Cardiac fibroblast (primary cell): Measurements from ENCODE around the gene CDH13.

ENCODE experiments used
- DNase-seq, 2 donors: peaks; one replicate each; pipeline versions ENCODE4 v3.0.0 to v3.0.0-alpha.2; 2010; ENCODE audit warnings: low read depth in 2 of 2
- H3K4me3 ChIP-seq, 2 donors: replicated peaks in 1 of 2; 1 replicate in 1 of 2; 2 replicates in 1 of 2; pipeline ENCODE4 v1.5.1; 2011; ENCODE audit warnings: low read depth in 2 of 2, low read length in 2 of 2, mild to moderate bottlenecking in 2 of 2, moderate library complexity in 1 of 2
- TF ChIP-seq, protein P1 (sequence below): IDR thresholded peaks from one replicate; pipeline ENCODE4 v1.5.1; 2011; ENCODE audit warnings: low read depth, mild to moderate bottlenecking, low read length, inconsistent platforms

CDH13 gene

DNA sequence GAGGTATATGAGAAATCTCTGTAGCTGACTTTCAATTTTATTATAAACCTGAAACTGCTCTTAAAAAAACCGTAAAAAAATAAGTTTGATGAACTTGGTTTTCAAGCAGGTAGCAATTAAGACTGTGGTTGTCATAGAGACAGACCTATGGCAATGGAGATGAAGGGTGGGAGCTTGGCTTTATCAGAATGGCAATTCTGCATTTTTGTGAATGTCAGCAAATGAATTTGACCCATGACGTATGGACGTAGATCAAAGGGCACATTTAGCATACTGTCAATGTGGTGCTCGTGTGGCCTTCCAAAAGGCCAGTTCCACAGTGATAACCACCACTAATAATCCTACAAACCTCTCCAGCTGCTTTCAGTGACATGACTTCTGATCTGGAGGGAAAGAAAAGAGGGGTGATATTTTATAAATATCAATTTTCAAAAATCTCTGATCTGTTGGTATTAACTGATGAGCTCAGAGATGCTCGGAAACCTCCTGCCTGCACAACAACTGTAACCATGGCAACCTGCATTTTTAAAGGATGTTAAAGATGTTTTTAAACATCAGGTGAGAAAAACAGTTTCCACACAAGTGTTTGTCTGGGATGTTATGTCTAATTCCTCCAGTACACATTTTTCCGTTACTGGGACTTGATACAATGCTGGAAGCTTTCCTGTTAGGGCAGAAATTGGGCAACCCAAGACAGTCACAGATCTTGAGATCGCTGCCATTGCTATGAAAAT is 533.7 kb downstream of the CDH13 start:
- no peak overlapping the region for H3K4me3 ChIP-seq
- TF ChIP-seq, protein P1, sequence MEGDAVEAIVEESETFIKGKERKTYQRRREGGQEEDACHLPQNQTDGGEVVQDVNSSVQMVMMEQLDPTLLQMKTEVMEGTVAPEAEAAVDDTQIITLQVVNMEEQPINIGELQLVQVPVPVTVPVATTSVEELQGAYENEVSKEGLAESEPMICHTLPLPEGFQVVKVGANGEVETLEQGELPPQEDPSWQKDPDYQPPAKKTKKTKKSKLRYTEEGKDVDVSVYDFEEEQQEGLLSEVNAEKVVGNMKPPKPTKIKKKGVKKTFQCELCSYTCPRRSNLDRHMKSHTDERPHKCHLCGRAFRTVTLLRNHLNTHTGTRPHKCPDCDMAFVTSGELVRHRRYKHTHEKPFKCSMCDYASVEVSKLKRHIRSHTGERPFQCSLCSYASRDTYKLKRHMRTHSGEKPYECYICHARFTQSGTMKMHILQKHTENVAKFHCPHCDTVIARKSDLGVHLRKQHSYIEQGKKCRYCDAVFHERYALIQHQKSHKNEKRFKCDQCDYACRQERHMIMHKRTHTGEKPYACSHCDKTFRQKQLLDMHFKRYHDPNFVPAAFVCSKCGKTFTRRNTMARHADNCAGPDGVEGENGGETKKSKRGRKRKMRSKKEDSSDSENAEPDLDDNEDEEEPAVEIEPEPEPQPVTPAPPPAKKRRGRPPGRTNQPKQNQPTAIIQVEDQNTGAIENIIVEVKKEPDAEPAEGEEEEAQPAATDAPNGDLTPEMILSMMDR: no peak
- DNase-seq: no peak

DNA sequence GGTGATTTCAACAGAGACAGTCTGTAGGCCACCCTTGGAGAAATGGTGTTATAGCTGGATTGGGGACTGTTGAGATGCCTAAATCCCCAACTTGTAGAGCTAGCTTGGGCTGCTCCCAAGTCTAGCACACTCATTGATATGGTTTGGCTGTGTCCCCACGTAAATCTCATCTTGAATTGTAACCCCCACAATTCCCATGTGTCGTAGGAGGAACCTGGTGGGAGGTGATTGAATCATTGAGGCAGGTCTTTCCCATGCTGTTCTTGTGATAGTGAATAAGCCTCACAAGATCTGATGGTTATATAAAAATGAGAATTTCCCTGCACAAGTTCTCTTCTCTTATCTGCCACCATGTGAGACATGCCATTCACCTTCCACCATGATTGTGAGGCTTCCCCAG is 536.0 kb downstream of the CDH13 start:
- TF ChIP-seq, protein P1: no peak
- no peak overlapping the region for H3K4me3 ChIP-seq
- no peak for DNase-seq

DNA sequence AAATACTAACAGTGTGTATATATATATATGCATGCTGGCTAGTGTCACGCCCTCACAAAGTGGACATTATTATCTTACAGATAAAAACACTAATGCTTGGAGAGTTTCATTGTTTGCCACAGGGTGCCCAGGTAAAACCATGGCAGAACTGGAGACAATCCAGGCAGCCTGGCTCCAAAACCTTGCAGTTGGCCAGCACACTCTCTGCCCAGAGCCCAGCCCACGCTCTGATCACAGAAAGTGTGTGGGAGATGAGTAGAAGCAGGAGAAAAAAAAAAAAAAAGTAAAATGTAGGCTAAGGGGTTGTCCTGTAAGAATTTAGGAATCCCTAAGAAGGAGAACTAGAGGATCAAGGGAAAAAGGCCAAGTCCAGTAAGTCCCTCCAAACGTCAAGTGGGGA is 538.0 kb downstream of the CDH13 start:
- TF ChIP-seq, protein P1: no peak

DNA sequence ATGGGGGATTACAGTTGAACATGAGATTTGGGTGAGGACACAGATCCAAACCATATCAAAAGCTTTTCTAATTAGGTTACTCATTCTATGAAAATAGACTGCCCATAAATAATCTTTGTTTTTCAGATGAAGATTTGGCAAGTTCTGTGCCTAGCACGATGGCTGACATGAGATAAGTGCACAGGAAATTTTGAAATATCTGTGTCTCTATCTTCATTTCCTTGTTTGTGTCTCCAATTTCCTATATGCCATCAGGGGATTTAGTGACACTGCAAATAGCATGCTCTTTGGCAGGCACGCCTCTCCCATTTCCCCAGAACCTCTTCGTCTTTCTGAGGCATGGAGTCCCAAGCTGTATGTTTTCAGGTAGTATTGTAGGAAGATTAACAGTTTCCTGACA is 544.6 kb downstream of the CDH13 start:
- no peak for DNase-seq
- H3K4me3 ChIP-seq: no peak overlapping the region
- TF ChIP-seq, protein P1: no peak

More for the DNA sequence above, 538.0 kb downstream of the CDH13 start:
- H3K4me3 ChIP-seq: no peak overlapping the region
- no peak for DNase-seq

DNA sequence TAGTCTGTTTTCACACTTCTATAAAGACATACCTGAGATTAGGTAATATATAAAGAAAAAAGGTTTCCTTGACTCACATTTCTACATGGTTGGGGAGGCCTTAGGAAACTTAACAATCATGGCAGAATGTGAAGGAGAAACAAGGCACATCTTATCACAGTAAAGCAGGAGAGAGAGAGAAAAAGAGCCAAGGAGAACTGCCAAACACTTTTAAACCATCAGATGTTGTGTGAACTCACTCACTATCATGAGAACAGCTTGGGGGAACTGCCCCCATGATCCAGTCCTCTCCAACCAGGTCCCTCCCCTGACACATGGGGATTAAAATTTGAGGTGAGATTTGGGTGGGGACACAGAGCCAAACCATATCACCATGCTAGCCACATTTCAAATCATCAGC is 547.9 kb downstream of the CDH13 start:
- no peak for DNase-seq
- TF ChIP-seq, protein P1: no peak
- no peak overlapping the region for H3K4me3 ChIP-seq

DNA sequence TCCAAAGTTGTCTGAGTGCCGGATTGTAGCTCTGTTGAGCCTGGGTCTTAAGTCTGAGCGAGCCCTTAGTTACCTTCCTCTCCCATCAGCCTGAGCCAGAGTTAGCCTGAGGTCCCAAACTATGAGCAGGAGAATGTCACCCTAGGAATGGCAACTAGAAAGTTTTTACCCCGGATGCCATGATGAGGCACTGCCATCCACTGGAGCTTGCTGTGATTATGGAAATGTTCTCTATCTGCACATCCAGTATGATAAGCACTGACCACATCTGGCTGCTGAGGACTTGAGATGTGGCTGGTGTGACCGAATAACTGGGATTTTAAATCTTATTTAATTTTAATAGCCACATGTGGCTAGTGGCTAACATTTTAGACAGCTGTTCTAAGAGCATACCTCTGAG is 550.0 kb downstream of the CDH13 start:
- no peak for DNase-seq
- TF ChIP-seq, protein P1: no peak
- H3K4me3 ChIP-seq: no peak overlapping the region

DNA sequence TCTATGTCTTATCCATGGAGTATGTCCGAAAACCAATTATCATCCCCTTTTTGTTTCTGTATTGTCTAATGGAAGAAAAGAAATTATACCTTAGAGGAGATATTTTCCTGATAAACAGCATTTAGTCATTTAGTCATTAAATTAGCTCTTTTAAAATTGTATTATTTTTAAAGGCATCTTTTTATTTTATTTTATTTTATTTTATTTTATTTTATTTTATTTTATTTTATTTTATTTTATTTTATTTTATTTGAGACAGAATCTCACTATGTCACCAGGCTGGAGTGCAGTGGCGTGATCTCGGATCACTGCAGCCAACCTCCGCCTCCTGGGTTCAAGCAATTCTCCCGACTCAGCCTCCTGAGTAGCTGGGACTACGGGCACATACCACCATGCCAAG is 559.1 kb downstream of the CDH13 start:
- no peak for DNase-seq
- TF ChIP-seq, protein P1: no peak
- H3K4me3 ChIP-seq: no peak overlapping the region
